Amniotic epithelial cell (primary cell): ENCODE data around the gene SLC46A1.
A peak's percentile ranks its signal among the peaks of the same experiment; 100 is the strongest.
"Not testable (repeated sequence)": the region's sequence is repeated elsewhere in the genome, so short reads cannot be mapped to it uniquely, and the experiment has no call there.

Experiments used
- DNase-seq: peaks from one replicate; pipeline ENCODE4 v3.0.0-alpha.2; 2010; ENCODE audit warnings: low read depth

Gene SLC46A1

GRCh38 chr17:28405632-28406472 is at the start of gene SLC46A1:
Gene SLC46A1, minus strand, starts transcription at chr17:28406212. Its CDS starts 98 bp downstream, at chr17:28406114.
- no peak for DNase-seq

- DNase-seq = no peak
Measured at GRCh38 chr17:28449859-28450258, 43.8 kb upstream of the SLC46A1 start.

DNA sequence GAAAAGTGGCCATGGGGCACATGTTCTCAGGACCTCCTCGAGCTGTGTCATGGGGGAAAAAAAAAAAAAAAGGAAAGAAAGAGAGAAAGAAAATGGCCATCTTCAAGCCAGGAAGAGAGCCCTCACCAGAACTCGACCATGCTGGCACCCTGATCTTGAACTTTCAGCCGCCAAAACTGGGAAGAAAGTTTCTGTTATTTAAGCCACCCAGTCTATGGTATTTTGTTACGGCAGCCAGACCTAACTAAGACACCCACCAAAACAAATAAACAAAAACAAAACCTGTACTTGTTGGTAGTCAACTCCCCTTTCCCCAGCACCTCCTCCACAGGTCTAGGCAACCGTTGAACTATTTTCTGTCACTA is 41.4 kb upstream of the SLC46A1 start:
- no peak for DNase-seq

DNA sequence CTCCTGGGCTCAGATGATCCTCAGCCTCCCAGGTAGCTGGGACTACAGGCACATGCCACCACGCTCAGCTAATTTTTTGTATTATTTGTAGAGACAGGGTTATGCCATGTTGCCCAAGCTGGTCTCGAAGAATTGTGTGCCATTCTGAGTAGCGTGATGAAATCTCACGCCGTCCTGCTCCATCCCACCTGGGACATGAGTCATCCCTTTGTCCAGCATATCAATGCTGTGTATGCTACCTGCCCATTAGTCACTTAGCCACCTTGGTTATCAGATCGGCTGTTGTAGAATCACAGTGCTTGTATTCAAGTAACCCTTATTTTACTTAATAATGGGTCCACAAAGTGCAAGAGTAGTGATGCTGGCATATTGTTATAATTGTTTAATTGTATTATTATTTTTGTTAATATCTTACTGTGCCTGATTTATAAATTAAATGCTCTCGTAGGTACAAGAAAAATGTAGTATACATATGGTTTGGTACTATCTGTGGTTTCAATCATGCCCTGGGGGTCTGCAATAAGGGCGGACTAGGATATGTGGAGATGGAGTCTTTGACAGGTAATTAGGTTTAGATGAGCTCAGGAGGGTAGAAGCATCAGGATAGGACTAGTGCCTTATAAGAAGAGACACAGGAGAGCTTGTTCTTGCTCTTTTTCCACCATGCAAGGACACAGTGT is 40.8 kb upstream of the SLC46A1 start:
- no peak for DNase-seq

DNA sequence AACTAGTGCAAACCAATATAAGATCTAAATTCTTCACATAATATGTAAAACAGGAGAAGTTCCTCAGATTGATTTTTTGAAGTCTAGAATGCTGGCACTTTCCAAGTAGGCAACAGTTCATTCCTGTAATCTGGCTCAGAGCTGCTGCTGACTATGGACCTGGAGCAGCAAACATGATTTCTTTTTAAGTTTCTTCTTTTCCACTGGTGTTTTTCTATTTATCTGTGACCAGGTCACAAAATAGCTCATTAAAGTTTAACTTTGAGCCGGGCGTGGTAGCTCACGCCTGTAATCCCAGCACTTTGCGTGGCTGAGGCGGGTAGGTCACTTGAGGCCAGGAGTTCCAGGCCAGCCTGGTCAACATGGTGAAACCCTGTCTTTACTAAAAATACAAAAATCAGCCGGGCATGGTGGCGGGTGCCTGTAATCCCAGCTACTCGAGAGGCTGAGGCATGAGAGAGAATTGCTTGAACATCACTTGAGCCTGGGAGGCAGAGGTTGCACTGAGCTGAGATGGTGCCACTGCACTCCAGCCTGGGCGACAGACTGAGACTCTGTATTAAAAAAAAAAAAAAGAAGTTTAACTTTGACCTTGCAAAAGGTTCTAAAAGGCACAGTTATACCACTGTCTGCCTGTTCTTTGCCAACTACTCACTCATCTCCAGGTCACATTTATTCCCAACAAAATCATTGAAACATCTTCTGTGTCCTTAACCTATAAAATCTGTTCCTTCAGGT is 38.1 kb upstream of the SLC46A1 start:
- DNase-seq = no peak

- DNase-seq = peak; percentile 14
Measured at GRCh38 chr17:28434326-28434725, 28.3 kb upstream of the SLC46A1 start.

GRCh38 chr17:28433721-28434120 is 27.7 kb upstream of the SLC46A1 start:
- DNase-seq = no peak

DNA sequence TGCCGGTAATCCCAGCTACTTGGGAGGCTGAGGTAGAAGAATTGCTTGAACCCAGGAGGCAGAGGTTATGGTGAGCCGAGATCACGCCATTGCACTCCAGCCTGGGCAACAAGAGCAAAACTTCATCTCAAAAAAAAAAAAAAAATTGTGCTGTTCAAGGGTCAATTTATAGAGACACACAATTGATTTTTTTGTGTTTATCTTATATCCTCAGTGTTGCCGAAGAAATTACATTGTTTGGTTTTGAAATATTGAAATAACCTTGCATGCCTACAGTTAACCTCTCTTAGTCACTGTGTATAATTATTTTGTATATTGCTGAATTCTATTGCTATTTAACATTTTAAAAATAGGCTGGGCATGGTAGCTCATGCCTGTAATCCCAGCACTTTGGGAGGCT is 22.0 kb upstream of the SLC46A1 start:
- not testable (repeated sequence) for DNase-seq

DNA sequence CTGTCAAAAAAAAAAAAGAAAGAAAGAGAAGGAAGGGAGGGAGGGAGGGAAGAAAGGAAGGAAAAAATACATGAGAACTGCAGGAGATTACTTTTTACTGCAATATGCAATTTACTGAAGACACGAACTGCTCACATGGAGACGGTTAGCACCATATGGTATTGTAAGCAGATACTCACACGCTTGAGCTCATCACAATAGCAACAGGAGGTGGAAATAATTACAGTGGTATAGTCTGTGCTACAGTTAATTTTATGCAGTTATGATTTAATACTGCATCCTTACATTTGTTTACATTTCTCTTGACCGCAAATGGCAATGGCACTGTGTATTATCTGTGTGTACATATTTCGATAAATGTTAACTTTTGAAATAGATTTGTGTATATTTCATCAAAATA is 21.4 kb upstream of the SLC46A1 start:
- DNase-seq = no peak

DNA sequence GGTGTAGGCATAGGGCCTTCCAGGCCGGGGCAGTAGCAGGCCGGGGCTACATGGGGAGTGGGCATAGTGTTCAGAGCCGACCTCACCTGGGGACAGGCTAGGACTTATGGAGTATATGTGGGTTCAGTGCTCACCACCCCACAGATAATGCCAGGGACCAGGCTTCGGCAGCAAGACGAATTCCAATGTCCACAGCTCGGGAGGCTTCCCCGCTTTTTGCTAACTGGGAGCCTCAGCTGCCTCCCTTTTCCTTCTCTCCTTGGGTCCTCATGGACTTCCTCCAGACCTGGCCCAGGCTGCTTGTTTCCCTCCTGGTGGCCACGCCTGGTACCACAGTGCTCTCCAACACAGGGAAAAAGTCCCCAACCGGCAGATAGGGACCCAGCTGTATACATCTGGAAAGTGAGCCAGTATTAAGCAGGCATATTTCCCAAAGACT is 20.1 kb upstream of the SLC46A1 start:
- no peak for DNase-seq

DNA sequence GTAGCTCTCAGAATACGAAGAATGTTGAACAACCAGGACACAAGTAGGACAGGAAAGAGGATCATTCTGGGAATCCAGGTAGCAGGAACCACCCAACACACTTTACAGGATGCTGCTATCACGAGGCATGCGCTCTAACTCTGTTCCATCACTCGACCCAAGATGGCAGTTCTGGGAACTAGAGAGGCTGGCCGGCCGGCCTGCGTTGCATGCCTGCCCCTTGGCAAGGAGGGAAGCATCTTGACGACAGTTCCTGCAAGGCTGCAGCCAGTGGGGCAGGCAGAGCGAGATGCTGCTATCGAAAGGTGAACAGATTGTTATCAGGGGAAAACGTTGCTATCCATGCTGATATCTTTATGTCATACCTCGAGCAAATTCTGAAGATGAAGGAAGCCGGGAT is 19.2 kb upstream of the SLC46A1 start:
- no peak for DNase-seq

GRCh38 chr17:28421787-28422305 is 15.8 kb upstream of the SLC46A1 start:
- no peak for DNase-seq

GRCh38 chr17:28416703-28417311 is 10.8 kb upstream of the SLC46A1 start:
- peak; percentile 64 for DNase-seq

- no peak for DNase-seq
Measured at GRCh38 chr17:28415886-28416285, 9.9 kb upstream of the SLC46A1 start.

DNA sequence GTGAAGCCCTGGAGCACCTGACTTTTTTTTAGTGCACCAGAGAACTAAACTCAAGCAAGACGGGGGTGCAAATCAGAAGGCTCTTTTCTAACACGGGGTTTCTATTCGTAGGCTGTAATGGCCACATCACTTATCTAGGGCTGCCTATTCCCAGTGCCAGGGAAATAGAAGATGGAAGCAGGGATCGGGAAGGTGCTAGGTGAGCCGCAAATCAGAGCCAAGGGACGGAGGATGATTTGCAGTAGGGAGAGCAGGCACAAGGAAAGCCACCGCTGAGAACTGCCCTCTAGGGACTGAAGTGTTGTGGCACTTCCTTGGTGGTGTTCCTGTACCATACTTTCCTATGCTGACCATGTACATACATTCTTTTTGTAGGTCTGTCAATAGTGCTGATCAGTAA is 7.8 kb upstream of the SLC46A1 start:
- no peak for DNase-seq

DNA sequence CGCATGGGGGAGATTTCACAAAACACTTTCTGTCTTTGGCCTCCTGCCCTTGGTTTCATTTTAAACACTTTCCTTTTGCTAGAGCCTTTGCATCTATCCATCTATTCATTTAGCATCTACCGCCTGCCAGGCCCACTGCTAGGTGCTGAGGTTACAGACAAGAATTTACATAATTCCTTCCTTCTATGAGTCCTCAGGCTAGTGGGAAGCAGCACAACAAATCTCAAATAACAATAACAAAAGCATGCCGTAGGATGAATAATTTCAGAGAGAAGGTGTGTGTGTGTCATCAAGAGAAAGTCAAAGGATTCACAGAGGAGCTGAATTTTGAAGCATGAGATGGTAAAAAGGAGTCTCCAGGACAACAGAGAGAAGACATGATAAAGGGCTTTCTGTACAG is 6.1 kb upstream of the SLC46A1 start:
- DNase-seq = no peak

DNA sequence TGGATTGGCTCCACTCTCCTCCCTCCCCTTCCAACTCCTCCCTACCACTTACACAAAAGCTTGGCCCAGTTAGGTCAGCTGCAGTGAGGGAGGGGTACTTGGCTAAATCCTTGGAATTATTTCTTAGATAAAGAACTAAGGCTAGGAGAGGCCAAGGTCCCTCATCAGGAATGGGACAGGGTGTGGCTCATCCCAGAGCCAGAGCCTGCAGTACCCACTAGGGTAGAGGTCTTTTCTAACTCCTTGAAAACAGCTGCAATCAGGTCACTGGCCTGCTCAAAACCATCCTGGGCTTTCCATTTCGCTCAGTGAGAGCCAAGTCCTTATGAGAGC is 1.9 kb upstream of the SLC46A1 start:
- DNase-seq = no peak

- DNase-seq = no peak
Measured at GRCh38 chr17:28407130-28407973, 1.3 kb upstream of the SLC46A1 start.

GRCh38 chr17:28406473-28406814 is 432 bp upstream of the SLC46A1 start:
- DNase-seq = peak; percentile 42

GRCh38 chr17:28404812-28405570 is 1.0 kb downstream of the SLC46A1 start:
- DNase-seq = no peak

DNA sequence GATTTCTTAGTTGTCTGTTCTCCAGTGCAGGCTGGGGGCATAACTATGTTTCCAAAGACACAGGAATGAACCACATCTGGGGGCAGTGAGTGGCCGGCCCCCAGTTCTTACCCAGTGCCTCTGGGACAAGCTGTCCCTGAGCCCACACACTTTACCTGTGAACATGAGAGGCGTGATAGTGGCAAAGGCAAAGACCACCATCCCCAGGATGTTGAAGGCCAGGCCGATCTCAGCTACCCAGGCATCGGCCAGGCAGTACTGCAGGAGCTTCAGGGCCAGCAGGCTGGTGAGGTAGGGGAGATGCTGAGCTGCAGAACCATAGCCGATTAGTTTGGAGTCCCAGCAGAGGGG is 1.6 kb downstream of the SLC46A1 start:
- no peak for DNase-seq
